WTC11 (cell line): Measurements from ENCODE around the gene AVPR1B. TPM values are rescaled to one million over a fixed set of nuclear protein-coding genes. Genes with fewer than 3 reads are reported as not detected.

Source experiments
- ATAC-seq: fragments of 200-7000 bp; cut with Tn5 transposase; 2 replicates; pipeline ENCODE4 v1.10.0; 2021; ENCODE audit warnings: mild to moderate bottlenecking, moderate library complexity
- CTCF ChIA-PET: fragments of 300-600 bp; sonication (Branson Sonifier 250); formaldehyde crosslinking; loops from one replicate; lab custom pipeline; 2021; ENCODE audit warnings: antibody characterized with exemption; lab: Charles Lee
- POLR2A ChIA-PET: fragments of 350-600 bp; sonication (Branson Sonifier 250); formaldehyde crosslinking; loops from one replicate; lab custom pipeline; 2021; ENCODE audit warnings: antibody characterized with exemption; lab: Charles Lee
- DNase-seq: peaks from one replicate; pipeline ENCODE4 v3.0.0; 2021; ENCODE audit warnings: low spot score
- H3K27ac Mint-ChIP-seq: 2 replicates; pipeline ENCODE4 v1.8.0; 2021; ENCODE audit warnings: mixed read lengths
- H3K27me3 Mint-ChIP-seq: 2 replicates; pipeline ENCODE4 v1.8.0; 2021; ENCODE audit warnings: low read depth, mild to moderate bottlenecking, moderate library complexity, mixed read lengths
- H3K36me3 Mint-ChIP-seq: 2 replicates; pipeline ENCODE4 v1.8.0; 2021; ENCODE audit warnings: mixed read lengths
- H3K4me1 Mint-ChIP-seq: 2 replicates; pipeline ENCODE4 v1.8.0; 2022; ENCODE audit warnings: mixed read lengths
- H3K4me3 Mint-ChIP-seq: 2 replicates; pipeline ENCODE4 v1.8.0; 2021; ENCODE audit warnings: mild to moderate bottlenecking, moderate library complexity, mixed read lengths
- H3K9me3 Mint-ChIP-seq: 2 replicates; pipeline ENCODE4 v1.8.0; 2021; ENCODE audit warnings: mixed read lengths
- CBFB ChIP-seq: sonication (generic); formaldehyde crosslinking; IDR thresholded peaks from 2 replicates; pipeline ENCODE4 v1.8.1; 2022; ENCODE audit warnings: mild to moderate bottlenecking, low read depth, missing genetic modification reagents
- CREM ChIP-seq: sonication (generic); formaldehyde crosslinking; IDR thresholded peaks from 2 replicates; pipeline ENCODE4 v1.8.1; 2022; ENCODE audit warnings: mild to moderate bottlenecking, missing genetic modification reagents, moderate library complexity
- EMX1 ChIP-seq: fragments of 250-450 bp; sonication (Bioruptor Pico); IDR thresholded peaks from 2 replicates; pipeline ENCODE4 v1.8.0; 2021; ENCODE audit warnings: mild to moderate bottlenecking
- FOXP4 ChIP-seq: sonication (generic); formaldehyde crosslinking; IDR thresholded peaks from 2 replicates; pipeline ENCODE4 v1.8.0; 2022; ENCODE audit warnings: mild to moderate bottlenecking, missing genetic modification reagents
- JUN ChIP-seq: sonication (generic); formaldehyde crosslinking; IDR thresholded peaks from 2 replicates; pipeline ENCODE4 v1.8.0; 2023; ENCODE audit warnings: mild to moderate bottlenecking, missing genetic modification reagents
- MLX ChIP-seq: sonication (generic); formaldehyde crosslinking; IDR thresholded peaks from 2 replicates; pipeline ENCODE4 v1.8.1; 2023; ENCODE audit warnings: mild to moderate bottlenecking, missing genetic modification reagents, moderate library complexity
- NFYB ChIP-seq: sonication (generic); formaldehyde crosslinking; conservative IDR thresholded peaks from 2 replicates; pipeline ENCODE4 v1.8.0; 2022; ENCODE audit warnings: low read depth, missing genetic modification reagents
- NR3C1 ChIP-seq: sonication (generic); formaldehyde crosslinking; conservative IDR thresholded peaks from 2 replicates; pipeline ENCODE4 v1.8.1; 2023; ENCODE audit warnings: low read depth, mild to moderate bottlenecking, missing genetic modification reagents
- TEAD4 ChIP-seq: sonication (generic); formaldehyde crosslinking; IDR thresholded peaks from 2 replicates; pipeline ENCODE4 v1.8.0; 2022; ENCODE audit warnings: mild to moderate bottlenecking, missing genetic modification reagents
- TP53 ChIP-seq: sonication (generic); formaldehyde crosslinking; IDR thresholded peaks from 2 replicates; pipeline ENCODE4 v1.8.1; 2023; ENCODE audit warnings: mild to moderate bottlenecking, missing genetic modification reagents
- ZBTB21 ChIP-seq: sonication (generic); formaldehyde crosslinking; IDR thresholded peaks from 2 replicates; pipeline ENCODE4 v1.8.1; 2023; ENCODE audit warnings: mild to moderate bottlenecking, missing genetic modification reagents, borderline replicate concordance
- ZBTB43 ChIP-seq: sonication (generic); formaldehyde crosslinking; IDR thresholded peaks from 2 replicates; pipeline ENCODE4 v1.8.1; 2023; ENCODE audit warnings: mild to moderate bottlenecking, missing genetic modification reagents
- ZMAT4 ChIP-seq: fragments of 250-450 bp; sonication (Bioruptor Pico); IDR thresholded peaks from 2 replicates; pipeline ENCODE4 v1.9.0; 2021; ENCODE audit warnings: mild to moderate bottlenecking
- ZNF138 ChIP-seq: sonication (generic); formaldehyde crosslinking; conservative IDR thresholded peaks from 2 replicates; pipeline ENCODE4 v1.8.1; 2022; ENCODE audit warnings: mild to moderate bottlenecking, moderate library complexity, missing genetic modification reagents
- ZNF425 ChIP-seq: fragments of 250-450 bp; sonication (Bioruptor Pico); conservative IDR thresholded peaks from 2 replicates; pipeline ENCODE4 v1.9.0; 2021; ENCODE audit warnings: mild to moderate bottlenecking
- ZNF512 ChIP-seq: sonication (generic); formaldehyde crosslinking; IDR thresholded peaks from 2 replicates; pipeline ENCODE4 v1.8.1; 2022; ENCODE audit warnings: missing genetic modification reagents, borderline replicate concordance
- total RNA-seq: library from RNA; stranded (reverse); gene quantifications from 3 replicates; pipeline ENCODE4 v1.2.3, GENCODE V29; 2021

The AVPR1B gene
- total RNA-seq, 1 experiment from 2014 or later = 0.68 TPM

- ATAC-seq (no peak), DNase-seq (no peak)
- no peak overlapping the region for H3K27ac Mint-ChIP-seq
- ChIA-PET CTCF (interaction anchor here (2.3 to 3.4 kb wide), 2 partner anchors 9 to 120 kb away, joined by 9 to 12 read pairs; no protein-coding TSS in a partner anchor), POLR2A (no interaction called here)
- H3K4me3 Mint-ChIP-seq = no peak overlapping the region
- no peaks in the 10 kb centered on the region for H3K9me3 Mint-ChIP-seq
- no peaks in the 10 kb centered on the region for H3K27me3 Mint-ChIP-seq
- no peak for TF ChIP-seq ZMAT4
- no peak for TF ChIP-seq MLX (CRISPR knock-in tag)
- TF ChIP-seq CREM = no peak
- no peak for TF ChIP-seq ZBTB43
- no peak for TF ChIP-seq JUN (CRISPR knock-in tag)
- TF ChIP-seq CBFB = no peak
- TF ChIP-seq NFYB (CRISPR knock-in tag) = no peak
- TF ChIP-seq ZBTB21 (CRISPR knock-in tag) = no peak
- no peak for TF ChIP-seq ZNF425 (CRISPR knock-in tag)
- no peaks in the 10 kb centered on the region for H3K4me1 Mint-ChIP-seq
- no peaks in the 10 kb centered on the region for H3K36me3 Mint-ChIP-seq
These were observed 19.8 kb downstream of the AVPR1B start for GRCh38 chr1:206097381-206097780.

GRCh38 chr1:206094024-206094423 is 23.2 kb downstream of the AVPR1B start:
- DNase-seq (no peak), ATAC-seq (no peak)
- Mint-ChIP-seq H3K9me3 (no peaks in the 10 kb centered on the region), H3K27ac (no peak overlapping the region), H3K36me3 (no peaks in the 10 kb centered on the region), H3K4me3 (no peak overlapping the region), H3K27me3 (no peaks in the 10 kb centered on the region), H3K4me1 (no peaks in the 10 kb centered on the region)
- ChIA-PET CTCF (no interaction called here), POLR2A (no interaction called here)
- no peak for TF ChIP-seq CREM
- TF ChIP-seq TEAD4 (CRISPR knock-in tag) = no peak
- no peak for TF ChIP-seq JUN (CRISPR knock-in tag)
- TF ChIP-seq ZNF138 (CRISPR knock-in tag) = no peak
- TF ChIP-seq NR3C1 (CRISPR knock-in tag) = no peak
- no peak for TF ChIP-seq ZMAT4
- no peak for TF ChIP-seq EMX1 (CRISPR knock-in tag)
- no peak for TF ChIP-seq TP53 (CRISPR knock-in tag)
- no peak for TF ChIP-seq ZNF512 (CRISPR knock-in tag)
- TF ChIP-seq FOXP4 (CRISPR knock-in tag) = no peak
